OCI-LY7 (cell line): ENCODE measurements around the gene IL12RB2.

Experiments
- EZH2phosphoT487 ChIP-seq: fragments of 200-600 bp; sonication (generic); IDR thresholded peaks from 2 replicates; pipeline ENCODE4 v1.6.1; 2018; ENCODE audit warnings: low read depth, borderline replicate concordance, mild to moderate bottlenecking, mixed run types, antibody characterized with exemption, low read length, moderate library complexity, mixed read lengths
- TF ChIP-seq, protein P1 (sequence below): fragments of 200-600 bp; sonication (generic); conservative IDR thresholded peaks from 2 replicates; pipeline ENCODE4 v1.5.1; 2014; ENCODE audit warnings: mild to moderate bottlenecking, antibody characterized with exemption, low read length, moderate library complexity, mixed read lengths

DNA sequence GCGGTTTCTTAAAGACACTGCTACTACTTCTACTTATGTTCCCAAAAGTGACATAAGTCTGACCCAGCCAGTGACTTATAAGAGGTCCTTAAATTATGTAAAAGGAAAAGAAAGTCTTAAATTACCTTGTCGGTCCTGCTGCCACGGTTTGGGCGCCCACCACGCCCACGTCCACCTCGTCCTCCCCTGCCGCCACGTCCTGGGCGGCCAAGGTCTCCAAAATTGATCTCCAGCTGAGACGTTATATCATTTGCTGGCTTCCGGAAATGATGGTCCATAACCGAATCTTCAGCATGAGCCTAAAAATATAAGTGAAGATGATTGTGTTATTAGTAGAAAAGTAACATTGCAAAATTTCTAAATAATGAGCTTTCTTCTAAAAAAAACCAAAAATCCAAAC lies 107.4 kb downstream of the IL12RB2 start:
- TF ChIP-seq EZH2phosphoT487 = no peak
- TF ChIP-seq, protein P1, sequence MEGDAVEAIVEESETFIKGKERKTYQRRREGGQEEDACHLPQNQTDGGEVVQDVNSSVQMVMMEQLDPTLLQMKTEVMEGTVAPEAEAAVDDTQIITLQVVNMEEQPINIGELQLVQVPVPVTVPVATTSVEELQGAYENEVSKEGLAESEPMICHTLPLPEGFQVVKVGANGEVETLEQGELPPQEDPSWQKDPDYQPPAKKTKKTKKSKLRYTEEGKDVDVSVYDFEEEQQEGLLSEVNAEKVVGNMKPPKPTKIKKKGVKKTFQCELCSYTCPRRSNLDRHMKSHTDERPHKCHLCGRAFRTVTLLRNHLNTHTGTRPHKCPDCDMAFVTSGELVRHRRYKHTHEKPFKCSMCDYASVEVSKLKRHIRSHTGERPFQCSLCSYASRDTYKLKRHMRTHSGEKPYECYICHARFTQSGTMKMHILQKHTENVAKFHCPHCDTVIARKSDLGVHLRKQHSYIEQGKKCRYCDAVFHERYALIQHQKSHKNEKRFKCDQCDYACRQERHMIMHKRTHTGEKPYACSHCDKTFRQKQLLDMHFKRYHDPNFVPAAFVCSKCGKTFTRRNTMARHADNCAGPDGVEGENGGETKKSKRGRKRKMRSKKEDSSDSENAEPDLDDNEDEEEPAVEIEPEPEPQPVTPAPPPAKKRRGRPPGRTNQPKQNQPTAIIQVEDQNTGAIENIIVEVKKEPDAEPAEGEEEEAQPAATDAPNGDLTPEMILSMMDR = no peak
